Nephron (organoid): ENCODE results near the gene PMFBP1.
A peak's percentile ranks its signal among the peaks of the same experiment; 100 is the strongest.

ENCODE experiments used
- H3K27ac Mint-ChIP-seq, 3 experiments: 2 replicates each; pipeline ENCODE4 v1.8.0; 2020; ENCODE audit warnings: mixed read lengths in 3 of 3, mild to moderate bottlenecking in 2 of 3, moderate library complexity in 1 of 3
- H3K27me3 Mint-ChIP-seq: 2 replicates; pipeline ENCODE4 v1.8.0; 2021; ENCODE audit warnings: low read depth, mild to moderate bottlenecking, moderate library complexity, mixed read lengths
- H3K36me3 Mint-ChIP-seq: 2 replicates; pipeline ENCODE4 v1.8.0; 2020; ENCODE audit warnings: low read depth, mixed read lengths
- H3K4me1 Mint-ChIP-seq: 2 replicates; pipeline ENCODE4 v1.8.0; 2020; ENCODE audit warnings: mixed read lengths
- H3K4me3 Mint-ChIP-seq, 3 experiments: 2 replicates each; pipeline ENCODE4 v1.8.0; 2020; ENCODE audit warnings: mild to moderate bottlenecking in 3 of 3, mixed read lengths in 3 of 3, moderate library complexity in 2 of 3
- H3K9me3 Mint-ChIP-seq: 2 replicates; pipeline ENCODE4 v1.8.0; 2020; ENCODE audit warnings: mixed read lengths
- TF ChIP-seq, protein P1 (sequence below), 3 experiments: fragments of 200-600 bp; sonication (generic); IDR thresholded peaks; one replicate each; pipeline ENCODE4 v1.5.0; 2021; ENCODE audit warnings: antibody characterized with exemption in 3 of 3; ENCODE audit not compliant: unreplicated experiment in 3 of 3

The PMFBP1 gene

DNA sequence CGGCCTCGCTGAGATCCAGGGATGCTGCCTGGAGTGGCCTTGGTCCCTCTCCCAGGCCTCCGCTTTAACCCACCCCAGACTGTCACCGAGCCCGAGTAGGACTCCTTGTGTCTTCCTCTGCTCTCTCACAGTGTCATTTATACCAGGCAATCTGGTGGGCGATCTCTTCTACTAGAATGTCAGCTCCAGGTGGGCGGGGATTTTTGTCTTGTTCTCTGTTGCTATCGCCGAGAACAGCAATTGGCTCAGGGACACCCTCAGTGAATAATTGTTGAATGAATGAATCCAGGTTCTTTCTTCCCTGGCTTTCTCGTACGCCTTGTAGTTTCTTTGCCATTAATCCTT is 77.7 kb downstream of the PMFBP1 start:
- Mint-ChIP-seq H3K4me3 (peak overlapping the region; percentile 98 to 100 (median 98)), H3K27me3 (no peaks in the 10 kb centered on the region), H3K36me3 (peaks cover 47% of the 10 kb centered on the region), H3K4me1 (peaks cover 37% of the 10 kb centered on the region), H3K27ac (peak overlapping the region; percentile 48 to 98 (median 97)), H3K9me3 (no peaks in the 10 kb centered on the region)
- TF ChIP-seq, protein P1, sequence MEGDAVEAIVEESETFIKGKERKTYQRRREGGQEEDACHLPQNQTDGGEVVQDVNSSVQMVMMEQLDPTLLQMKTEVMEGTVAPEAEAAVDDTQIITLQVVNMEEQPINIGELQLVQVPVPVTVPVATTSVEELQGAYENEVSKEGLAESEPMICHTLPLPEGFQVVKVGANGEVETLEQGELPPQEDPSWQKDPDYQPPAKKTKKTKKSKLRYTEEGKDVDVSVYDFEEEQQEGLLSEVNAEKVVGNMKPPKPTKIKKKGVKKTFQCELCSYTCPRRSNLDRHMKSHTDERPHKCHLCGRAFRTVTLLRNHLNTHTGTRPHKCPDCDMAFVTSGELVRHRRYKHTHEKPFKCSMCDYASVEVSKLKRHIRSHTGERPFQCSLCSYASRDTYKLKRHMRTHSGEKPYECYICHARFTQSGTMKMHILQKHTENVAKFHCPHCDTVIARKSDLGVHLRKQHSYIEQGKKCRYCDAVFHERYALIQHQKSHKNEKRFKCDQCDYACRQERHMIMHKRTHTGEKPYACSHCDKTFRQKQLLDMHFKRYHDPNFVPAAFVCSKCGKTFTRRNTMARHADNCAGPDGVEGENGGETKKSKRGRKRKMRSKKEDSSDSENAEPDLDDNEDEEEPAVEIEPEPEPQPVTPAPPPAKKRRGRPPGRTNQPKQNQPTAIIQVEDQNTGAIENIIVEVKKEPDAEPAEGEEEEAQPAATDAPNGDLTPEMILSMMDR (IDR thresholded peaks at IDR 0.05; ENCODE audit: unreplicated experiment in 3 of 3) = no peak

DNA sequence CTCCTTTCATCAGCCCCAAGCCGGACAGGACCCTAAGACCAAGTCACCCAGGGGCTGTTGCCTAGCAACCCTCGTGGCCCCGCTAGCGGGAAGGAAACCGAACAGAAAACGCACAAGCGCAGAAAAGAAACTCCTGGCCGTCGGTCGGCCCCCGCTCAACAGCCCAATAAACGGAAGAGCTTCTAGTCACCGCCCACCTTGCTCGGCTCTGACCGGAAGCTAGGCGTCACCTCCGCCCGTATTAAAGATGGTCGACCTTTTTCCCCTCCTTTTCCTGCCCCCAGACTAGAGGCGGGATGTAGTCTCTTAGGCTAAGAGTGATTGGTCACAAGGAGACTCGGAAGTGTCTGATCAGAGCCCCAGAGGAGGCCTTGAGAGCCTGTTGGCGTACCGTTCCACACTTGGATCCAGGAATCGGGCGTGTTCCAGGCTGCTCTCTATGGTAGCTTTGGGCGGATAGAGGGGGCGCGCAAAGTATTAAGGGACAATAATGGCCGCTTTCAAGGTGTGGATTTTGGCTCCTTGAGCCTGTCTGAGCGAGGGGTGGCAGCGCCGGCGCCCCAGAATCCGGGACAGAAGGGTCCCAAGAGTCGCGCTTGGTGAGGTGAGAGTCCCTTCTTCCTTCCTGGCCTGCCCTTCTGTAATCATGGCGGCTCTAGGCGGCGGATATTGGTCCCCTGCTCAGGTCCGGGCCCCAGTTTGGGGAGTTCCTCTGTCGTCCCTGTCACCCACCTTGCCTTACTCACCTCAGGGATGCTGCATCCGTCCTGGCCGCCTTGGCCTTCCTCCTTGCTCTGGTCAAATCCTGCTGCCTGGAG is 78.3 kb downstream of the PMFBP1 start, which contains the start of the genes DHX38 and TXNL4B:
DHX38 (plus strand) TSS at position 400 of the 818 bp plus-strand sequence. CDS start 2,311 bp downstream, outside the sequence.
TXNL4B (minus strand) TSS at position 173 of the 818 bp plus-strand sequence. CDS start 2,871 bp downstream, outside the sequence.
- no peaks in the 10 kb centered on the region for H3K27me3 Mint-ChIP-seq
- H3K4me3 Mint-ChIP-seq = peak within 1 kb of the TSS; percentile 98 to 100 (median 98)
- H3K36me3 Mint-ChIP-seq = peaks cover 47% of the 10 kb centered on the region
- TF ChIP-seq, protein P1 (IDR thresholded peaks at IDR 0.05; ENCODE audit: unreplicated experiment in 3 of 3) = no peak
- H3K27ac Mint-ChIP-seq = peak within 1 kb of the TSS; percentile 48 to 98 (median 97)
- peaks cover 37% of the 10 kb centered on the region for H3K4me1 Mint-ChIP-seq
- H3K9me3 Mint-ChIP-seq = no peaks in the 10 kb centered on the region

DNA sequence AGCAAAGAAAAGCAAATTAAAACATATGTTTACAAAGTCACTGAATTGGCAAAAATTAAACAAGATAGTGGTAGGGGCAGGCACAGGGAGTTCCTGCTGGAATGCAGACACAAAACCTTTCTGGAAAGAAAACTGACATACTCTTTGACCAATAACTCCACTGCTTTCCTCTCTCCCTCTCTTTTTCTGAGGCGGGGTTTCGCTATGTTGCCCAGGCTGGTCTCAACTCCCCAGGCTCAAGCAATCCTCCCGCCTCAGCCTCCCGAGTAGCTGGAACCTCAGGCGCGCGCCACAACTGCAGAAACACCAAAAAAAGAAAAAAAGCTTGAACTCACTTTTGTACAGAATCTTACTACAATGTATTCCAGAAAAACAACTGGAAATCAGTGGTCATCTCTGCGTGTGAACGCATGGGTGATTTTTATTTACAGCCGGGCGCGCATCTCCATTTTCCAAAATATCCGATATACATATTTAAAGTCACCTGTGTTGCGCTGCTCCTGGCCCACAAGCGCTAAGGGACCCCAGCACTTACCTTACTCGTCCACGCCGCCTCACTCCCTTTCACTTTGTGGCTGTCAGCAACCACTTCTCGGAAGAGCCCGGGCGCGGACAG is 79.0 kb downstream of the PMFBP1 start:
- peak overlapping the region; percentile 98 to 100 (median 98) for H3K4me3 Mint-ChIP-seq
- no peaks in the 10 kb centered on the region for H3K27me3 Mint-ChIP-seq
- peaks cover 37% of the 10 kb centered on the region for H3K4me1 Mint-ChIP-seq
- peaks cover 48% of the 10 kb centered on the region for H3K36me3 Mint-ChIP-seq
- TF ChIP-seq, protein P1 (IDR thresholded peaks at IDR 0.05; ENCODE audit: unreplicated experiment in 3 of 3) = no peak
- peak overlapping the region; percentile 48 to 98 (median 97) for H3K27ac Mint-ChIP-seq
- no peaks in the 10 kb centered on the region for H3K9me3 Mint-ChIP-seq

DNA sequence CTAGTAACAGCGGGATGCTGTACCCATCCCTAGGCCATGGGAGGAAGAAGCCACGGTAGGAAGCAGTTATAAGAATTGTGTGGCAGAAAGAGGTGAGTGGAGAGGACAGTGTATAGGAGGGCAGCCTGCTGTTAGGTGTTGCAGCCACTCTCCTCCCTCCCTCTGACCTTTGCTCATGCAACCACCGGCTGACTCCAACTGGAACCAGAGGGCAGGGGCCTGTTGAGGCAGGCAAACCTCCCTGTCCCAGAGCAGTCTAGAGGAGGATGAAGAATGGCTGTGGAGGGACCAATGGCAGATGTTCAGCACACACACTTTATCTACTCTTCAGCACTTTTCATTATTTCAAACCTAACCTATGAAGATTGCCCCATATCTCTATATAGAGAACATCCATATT is 80.7 kb downstream of the PMFBP1 start:
- Mint-ChIP-seq H3K36me3 (peaks cover 43% of the 10 kb centered on the region), H3K27me3 (no peaks in the 10 kb centered on the region), H3K27ac (no peak overlapping the region), H3K4me1 (peaks cover 37% of the 10 kb centered on the region), H3K9me3 (no peaks in the 10 kb centered on the region), H3K4me3 (peak overlapping the region; percentile 98 to 100 (median 98))
- TF ChIP-seq, protein P1 (IDR thresholded peaks at IDR 0.05; ENCODE audit: unreplicated experiment in 3 of 3) = no peak

DNA sequence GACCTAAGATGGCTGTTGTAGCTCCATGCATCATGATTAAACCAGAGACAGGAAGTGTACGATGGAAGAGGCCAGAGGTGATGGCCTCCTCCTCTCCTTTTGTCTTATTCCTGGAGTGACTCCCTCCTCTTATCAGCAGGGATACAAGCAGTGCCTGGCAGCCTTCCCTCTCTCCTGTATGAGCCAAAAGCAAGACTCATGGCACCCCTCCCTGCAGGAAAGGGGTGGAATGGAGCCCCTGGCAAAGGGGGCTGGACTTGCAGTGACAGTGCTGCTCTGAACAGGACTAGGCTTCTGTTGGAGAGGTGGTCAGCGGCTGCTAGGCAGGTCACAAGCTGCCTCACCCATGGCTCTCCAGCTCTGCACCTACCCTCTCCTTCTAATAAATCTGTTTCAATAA is 87.0 kb downstream of the PMFBP1 start:
- Mint-ChIP-seq H3K27me3 (peaks cover 3% of the 10 kb centered on the region), H3K4me3 (no peak overlapping the region), H3K9me3 (peaks cover 2% of the 10 kb centered on the region), H3K36me3 (peaks cover 57% of the 10 kb centered on the region), H3K27ac (no peak overlapping the region), H3K4me1 (no peaks in the 10 kb centered on the region)
- TF ChIP-seq, protein P1 (IDR thresholded peaks at IDR 0.05; ENCODE audit: unreplicated experiment in 3 of 3) = no peak
